Fibroblast of skin of right biceps (primary cell): ENCODE measurements around the gene BCL11A.

Experiments
- DNase-seq: peaks from one replicate; pipeline ENCODE4 v3.0.0-alpha.2; 2013

Gene BCL11A

GRCh38 chr2:60500861-60501260, 52.6 kb downstream of the BCL11A start:
- no peak for DNase-seq

- no peak for DNase-seq
Observed at GRCh38 chr2:60499651-60500265, 53.7 kb downstream of the BCL11A start.

GRCh38 chr2:60498816-60499429, 54.5 kb downstream of the BCL11A start:
- DNase-seq = no peak

GRCh38 chr2:60498127-60498815, 55.2 kb downstream of the BCL11A start:
- DNase-seq = no peak

- no peak for DNase-seq
Observed at GRCh38 chr2:60497500-60497899, 56.0 kb downstream of the BCL11A start.

- DNase-seq = no peak
Observed at GRCh38 chr2:60496956-60497355, 56.5 kb downstream of the BCL11A start.

- no peak for DNase-seq
Observed at GRCh38 chr2:60496475-60496874, 57.0 kb downstream of the BCL11A start.

GRCh38 chr2:60495041-60495625, 58.3 kb downstream of the BCL11A start:
- DNase-seq = no peak

- no peak for DNase-seq
Observed at GRCh38 chr2:60493804-60494387, 59.6 kb downstream of the BCL11A start.

- no peak for DNase-seq
Observed at GRCh38 chr2:60492548-60492947, 60.9 kb downstream of the BCL11A start.

- DNase-seq = no peak
Observed at GRCh38 chr2:60490848-60491247, 62.6 kb downstream of the BCL11A start.

- peak; percentile 73 for DNase-seq
Observed at GRCh38 chr2:60490441-60490840, 63.0 kb downstream of the BCL11A start.

GRCh38 chr2:60489289-60489688, 64.2 kb downstream of the BCL11A start:
- no peak for DNase-seq

- DNase-seq = no peak
Observed at GRCh38 chr2:60488291-60488690, 65.2 kb downstream of the BCL11A start.

- DNase-seq = no peak
Observed at GRCh38 chr2:60487174-60487573, 66.3 kb downstream of the BCL11A start.

- peak; percentile 78 for DNase-seq
Observed at GRCh38 chr2:60486551-60486950, 66.9 kb downstream of the BCL11A start.

- DNase-seq = peak; percentile 53
Observed at GRCh38 chr2:60486067-60486466, 67.4 kb downstream of the BCL11A start.

GRCh38 chr2:60485550-60485949, 67.9 kb downstream of the BCL11A start:
- no peak for DNase-seq

GRCh38 chr2:60485055-60485454, 68.4 kb downstream of the BCL11A start:
- no peak for DNase-seq

GRCh38 chr2:60484133-60484645, 69.3 kb downstream of the BCL11A start:
- peak; percentile 95 for DNase-seq

GRCh38 chr2:60483401-60483800, 70.1 kb downstream of the BCL11A start:
- DNase-seq = peak; percentile 97

GRCh38 chr2:60482222-60482621, 71.2 kb downstream of the BCL11A start:
- no peak for DNase-seq

GRCh38 chr2:60481257-60481656, 72.2 kb downstream of the BCL11A start:
- DNase-seq = no peak
